Measurements from ENCODE around the gene TOE1. TPM values are rescaled to one million over a fixed set of nuclear protein-coding genes. Genes with fewer than 3 reads are reported as not detected.
"Not testable (repeated sequence)": the region's sequence is repeated elsewhere in the genome, so short reads cannot be mapped to it uniquely, and the experiment has no call there.

The TOE1 gene
- total and polyA plus RNA-seq, 5 donors: 4.5 to 6.6 (median 6.1) TPM

- intact Hi-C loops (cut with DNase I): loop anchor here in 1 of 4 donors (10.0 kb wide), 1 partner anchor 94 kb away; no protein-coding TSS in a partner anchor
- no peak for DNase-seq
- 88% methylated on average over 1 of the region's 1 CpG for WGBS
These were observed 40.8 kb downstream of the TOE1 start for GRCh38 chr1:45380730-45381129.

GRCh38 chr1:45381243-45381642 lies 41.3 kb downstream of the TOE1 start:
- Histone ChIP-seq H3K27me3 (ENCODE audit: control insufficient read depth, insufficient read depth) (no peaks in the 10 kb centered on the region), H3K27ac (ENCODE audit: low read length) (no peak overlapping the region), H3K4me1 (ENCODE audit: control insufficient read depth, insufficient read depth, low read length) (no peaks in the 10 kb centered on the region), H3K9me3 (ENCODE audit: control insufficient read depth, low read length) (no peaks in the 10 kb centered on the region), H3K4me3 (ENCODE audit: low read length) (no peak overlapping the region)
- no peak for ATAC-seq
- no peak for DNase-seq
- WGBS: 84% methylated on average over 2 of the region's 2 CpGs
- intact Hi-C loops (cut with DNase I): loop anchor here in 1 of 4 donors (10.0 kb wide), 1 partner anchor 94 kb away; no protein-coding TSS in a partner anchor

More at GRCh38 chr1:45380730-45381129, 40.8 kb downstream of the TOE1 start:
- Histone ChIP-seq H3K27me3 (ENCODE audit: control insufficient read depth, insufficient read depth) (no peaks in the 10 kb centered on the region), H3K27ac (ENCODE audit: low read length) (no peak overlapping the region), H3K4me3 (ENCODE audit: low read length) (no peak overlapping the region), H3K4me1 (ENCODE audit: control insufficient read depth, insufficient read depth, low read length) (no peaks in the 10 kb centered on the region), H3K9me3 (ENCODE audit: control insufficient read depth, low read length) (no peaks in the 10 kb centered on the region)
- no peak for ATAC-seq

GRCh38 chr1:45383191-45383590 lies 43.2 kb downstream of the TOE1 start:
- Histone ChIP-seq H3K4me3 (ENCODE audit: low read length) (no peak overlapping the region), H3K4me1 (ENCODE audit: control insufficient read depth, insufficient read depth, low read length) (no peaks in the 10 kb centered on the region), H3K9me3 (ENCODE audit: control insufficient read depth, low read length) (no peaks in the 10 kb centered on the region), H3K27ac (ENCODE audit: low read length) (no peak overlapping the region), H3K27me3 (ENCODE audit: control insufficient read depth, insufficient read depth) (no peaks in the 10 kb centered on the region)
- intact Hi-C loops (cut with DNase I): loop anchor here in 1 of 4 donors (10.0 kb wide), 1 partner anchor 92 kb away; no protein-coding TSS in a partner anchor
- DNase-seq (no peak), ATAC-seq (no peak)
- 85% methylated on average over 1 of the region's 1 CpG for WGBS

- not testable (repeated sequence) for H3K4me1 ChIP-seq (ENCODE audit: control insufficient read depth, insufficient read depth, low read length); ATAC-seq; H3K27ac ChIP-seq (ENCODE audit: low read length); DNase-seq; H3K4me3 ChIP-seq (ENCODE audit: low read length); H3K9me3 ChIP-seq (ENCODE audit: control insufficient read depth, low read length); H3K27me3 ChIP-seq (ENCODE audit: control insufficient read depth, insufficient read depth)
- intact Hi-C loops (cut with DNase I): loop anchor here in 1 of 4 donors (10.0 kb wide), 1 partner anchor 91 kb away; no protein-coding TSS in a partner anchor
- WGBS: 94% methylated on average over 4 of the region's 4 CpGs
These were observed 44.2 kb downstream of the TOE1 start for GRCh38 chr1:45384213-45384612.

GRCh38 chr1:45385302-45385701 lies 45.3 kb downstream of the TOE1 start:
- intact Hi-C loops (cut with DNase I): loop anchor here in 1 of 4 donors (10.0 kb wide), 1 partner anchor 89 kb away; no protein-coding TSS in a partner anchor
- DNase-seq (no peak), ATAC-seq (no peak)
- no peaks in the 10 kb centered on the region for H3K27me3 ChIP-seq (ENCODE audit: control insufficient read depth, insufficient read depth)
- H3K9me3 ChIP-seq (ENCODE audit: control insufficient read depth, low read length): no peaks in the 10 kb centered on the region
- WGBS: 91% methylated on average over 3 of the region's 3 CpGs
- no peak overlapping the region for H3K27ac ChIP-seq (ENCODE audit: low read length)
- H3K4me3 ChIP-seq (ENCODE audit: low read length): no peak overlapping the region
- H3K4me1 ChIP-seq (ENCODE audit: control insufficient read depth, insufficient read depth, low read length): no peaks in the 10 kb centered on the region

GRCh38 chr1:45386219-45386618 lies 46.2 kb downstream of the TOE1 start:
- no peak for ATAC-seq
- WGBS: over 99% methylated on average over 3 of the region's 3 CpGs
- intact Hi-C loops (cut with DNase I): loop anchor here in 1 of 4 donors (10.0 kb wide), 1 partner anchor 89 kb away; no protein-coding TSS in a partner anchor

More at GRCh38 chr1:45386219-45386618, 46.2 kb downstream of the TOE1 start:
- H3K9me3 ChIP-seq (ENCODE audit: control insufficient read depth, low read length): no peaks in the 10 kb centered on the region
- no peaks in the 10 kb centered on the region for H3K27me3 ChIP-seq (ENCODE audit: control insufficient read depth, insufficient read depth)
- no peaks in the 10 kb centered on the region for H3K4me1 ChIP-seq (ENCODE audit: control insufficient read depth, insufficient read depth, low read length)
- no peak overlapping the region for H3K27ac ChIP-seq (ENCODE audit: low read length)
- no peak for DNase-seq
- no peak overlapping the region for H3K4me3 ChIP-seq (ENCODE audit: low read length)

Other genes with a start within 250 kb of the TOE1 start
- 1 to 10 TPM; 1.6 to 2.2 (median 1.9) TPM for gene ZSWIM5, start 133.6 kb upstream of the TOE1 start, total RNA-seq
- gene ZSWIM5, start 133.6 kb upstream of the TOE1 start, polyA plus RNA-seq: 0.68 TPM
- gene HPDL, start 13.3 kb upstream of the TOE1 start, total RNA-seq: under 1 TPM in 3 of 4 donors, not detected in 1; 0.25 to 0.56 (median 0.40) TPM
- 0.38 TPM for gene HPDL, start 13.3 kb upstream of the TOE1 start, polyA plus RNA-seq
- gene MUTYH, start 270 bp downstream of the TOE1 start, total RNA-seq: 10 to 100 TPM in 3 of 4 donors, 1 to 10 TPM in 1; 7.7 to 12.7 (median 11.2) TPM
- 8.7 TPM for gene MUTYH, start 270 bp downstream of the TOE1 start, polyA plus RNA-seq
- gene TESK2, start 151.0 kb downstream of the TOE1 start, total RNA-seq: 1 to 10 TPM; 1.6 to 4.7 (median 4.2) TPM
- gene TESK2, start 151.0 kb downstream of the TOE1 start, polyA plus RNA-seq: 1.6 TPM
- 10 to 100 TPM in 2 of 4 donors, 1 to 10 TPM in 2; 2.5 to 13.9 (median 11.0) TPM for gene CCDC163, start 159.9 kb downstream of the TOE1 start, total RNA-seq
- gene CCDC163, start 159.9 kb downstream of the TOE1 start, polyA plus RNA-seq: 7.3 TPM
- gene MMACHC, start 160.1 kb downstream of the TOE1 start, total RNA-seq: 10 to 100 TPM; 15.7 to 32.0 (median 26.2) TPM
- gene MMACHC, start 160.1 kb downstream of the TOE1 start, polyA plus RNA-seq: 12.8 TPM
- gene PRDX1, start 181.7 kb downstream of the TOE1 start, total RNA-seq: 100 to 1,000 TPM; 548 to 884 (median 710) TPM
- gene PRDX1, start 181.7 kb downstream of the TOE1 start, polyA plus RNA-seq: 1,153 TPM
- 100 to 1,000 TPM in 1 of 4 donors, 10 to 100 TPM in 3; 67.3 to 106 (median 90.7) TPM for gene AKR1A1, start 210.7 kb downstream of the TOE1 start, total RNA-seq
- 75.0 TPM for gene AKR1A1, start 210.7 kb downstream of the TOE1 start, polyA plus RNA-seq
- gene NASP, start 243.9 kb downstream of the TOE1 start, total RNA-seq: 10 to 100 TPM; 43.7 to 49.4 (median 48.1) TPM
- 89.8 TPM for gene NASP, start 243.9 kb downstream of the TOE1 start, polyA plus RNA-seq

All from right cardiac atrium (tissue), 5 donors.